Tibial nerve (tissue), 4 donors: Measurements from ENCODE around the gene CYP2B6. TPM values are rescaled to one million over a fixed set of nuclear protein-coding genes. Genes with fewer than 3 reads are reported as not detected.

ENCODE experiments used
- DNase-seq, 2 donors: peaks; one replicate each; pipeline ENCODE4 v3.0.0-alpha.2; 2019; ENCODE audit warnings: low spot score in 2 of 2
- H3K27ac ChIP-seq, 4 donors: fragments of 200-600 bp; sonication (generic) in 3 of 4; one replicate each; pipeline ENCODE4 v1.5.1; 2017 to 2019; ENCODE audit warnings: mild to moderate bottlenecking in 1 of 4
- H3K27me3 ChIP-seq, 2 donors: fragments of 200-600 bp; sonication (generic) in 1 of 2; one replicate each; pipeline versions ENCODE4 v1.5.1 to v1.6.0; 2017 to 2019
- H3K36me3 ChIP-seq, 3 donors: fragments of 200-600 bp; sonication (generic); one replicate each; pipeline ENCODE4 v1.5.1; 2018 to 2019
- H3K4me1 ChIP-seq, 4 donors: fragments of 200-600 bp; sonication (generic) in 3 of 4; one replicate each; pipeline ENCODE4 v1.5.1; 2017 to 2019
- H3K4me3 ChIP-seq, 4 donors: fragments of 200-600 bp; sonication (generic) in 3 of 4; one replicate each; pipeline ENCODE4 v1.5.1; 2017 to 2019; ENCODE audit warnings: mild to moderate bottlenecking in 1 of 4, moderate library complexity in 1 of 4
- H3K9me3 ChIP-seq, 4 donors: fragments of 200-600 bp; sonication (generic) in 3 of 4; one replicate each; pipeline ENCODE4 v1.5.1; 2017 to 2019
- CTCF ChIP-seq, 5 experiments: fragments of 200-600 bp in 3 of 5; fragments of 450-650 bp in 2 of 5; sonication (generic) in 3 of 5; IDR thresholded peaks; one replicate each; pipeline ENCODE4 v1.5.1; 2016 to 2019; ENCODE audit warnings: antibody characterized with exemption in 5 of 5, mild to moderate bottlenecking in 3 of 5, moderate library complexity in 2 of 5
- EP300 ChIP-seq, 2 donors: sonication (generic); formaldehyde crosslinking; IDR thresholded peaks; one replicate each; pipeline ENCODE4 v1.6.1; 2017; ENCODE audit warnings: antibody characterized with exemption in 2 of 2, mild to moderate bottlenecking in 1 of 2
- POLR2A ChIP-seq, 2 donors: fragments of 450-650 bp; IDR thresholded peaks; one replicate each; pipeline ENCODE4 v1.6.1; 2017; ENCODE audit warnings: antibody characterized with exemption in 2 of 2, mild to moderate bottlenecking in 2 of 2, moderate library complexity in 2 of 2
- WGBS, 2 donors: methylation state at CpG; one replicate each; pipeline ENCODE4 v1.1.5; 2018; 5-methylcytosine and 5-hydroxymethylcytosine counted together
- total RNA-seq, 4 donors: library from RNA; depleted of rRNA; stranded (reverse); fragments of >200 nt; gene quantifications; one replicate each; pipeline ENCODE4 v1.1.0, GENCODE V29; 2016

Gene CYP2B6
- total RNA-seq, 4 donors from 2014 or later, result not detected

GRCh38 chr19:40948580-40949299 lies 42.3 kb upstream of the CYP2B6 start:
- no peak for DNase-seq
- no peaks in the 10 kb centered on the region for H3K27me3 ChIP-seq
- no peaks in the 10 kb centered on the region for H3K4me1 ChIP-seq
- H3K9me3 ChIP-seq, result peaks cover 0 to 19% (median 0%) of the 10 kb centered on the region in 4 donors
- H3K4me3 ChIP-seq, result no peak overlapping the region
- WGBS, 2 donors, result 86 to 89% methylated on average over 18 of the region's 18 CpGs
- H3K36me3 ChIP-seq, result no peaks in the 10 kb centered on the region
- H3K27ac ChIP-seq, result no peak overlapping the region
- TF ChIP-seq POLR2A (IDR thresholded peaks at IDR 0.05) (no peak), EP300 (IDR thresholded peaks at IDR 0.05) (no peak), CTCF (IDR thresholded peaks at IDR 0.05) (no peak)

- no peaks in the 10 kb centered on the region for H3K4me1 ChIP-seq
- no peak for DNase-seq
- H3K36me3 ChIP-seq, result no peaks in the 10 kb centered on the region
- WGBS, 2 donors, result 84 to 92% methylated on average over 10 of the region's 10 CpGs
- no peak overlapping the region for H3K27ac ChIP-seq
- H3K27me3 ChIP-seq, result no peaks in the 10 kb centered on the region
- TF ChIP-seq POLR2A (IDR thresholded peaks at IDR 0.05), result no peak
- no peak for TF ChIP-seq CTCF (IDR thresholded peaks at IDR 0.05)
- TF ChIP-seq EP300 (IDR thresholded peaks at IDR 0.05), result no peak
- H3K4me3 ChIP-seq, result no peak overlapping the region
- peaks cover 0 to 44% (median 3%) of the 10 kb centered on the region in 4 donors for H3K9me3 ChIP-seq
Measured at GRCh38 chr19:40954573-40954972, 36.5 kb upstream of the CYP2B6 start.

- H3K27ac ChIP-seq, result no peak overlapping the region
- peaks cover 0 to 19% (median 1%) of the 10 kb centered on the region in 4 donors for H3K9me3 ChIP-seq
- no peaks in the 10 kb centered on the region for H3K36me3 ChIP-seq
- H3K4me3 ChIP-seq, result no peak overlapping the region
- TF ChIP-seq EP300 (IDR thresholded peaks at IDR 0.05), result no peak
- no peak for TF ChIP-seq POLR2A (IDR thresholded peaks at IDR 0.05)
- no peaks in the 10 kb centered on the region for H3K27me3 ChIP-seq
- no peaks in the 10 kb centered on the region for H3K4me1 ChIP-seq
- no peak for DNase-seq
- WGBS, 2 donors, result 88 to 97% methylated on average over 1 of the region's 1 CpG
Measured at GRCh38 chr19:40959338-40959737, 31.7 kb upstream of the CYP2B6 start.

GRCh38 chr19:40960062-40960685 lies 30.9 kb upstream of the CYP2B6 start:
- TF ChIP-seq CTCF (IDR thresholded peaks at IDR 0.05) (no peak), POLR2A (IDR thresholded peaks at IDR 0.05) (no peak), EP300 (IDR thresholded peaks at IDR 0.05) (no peak)
- Histone ChIP-seq H3K9me3 (peaks cover 0 to 11% (median 0%) of the 10 kb centered on the region in 4 donors), H3K27ac (no peak overlapping the region), H3K4me3 (no peak overlapping the region), H3K27me3 (no peaks in the 10 kb centered on the region), H3K4me1 (no peaks in the 10 kb centered on the region), H3K36me3 (no peaks in the 10 kb centered on the region)
- DNase-seq, result no peak
- 52 to 55% methylated on average over 1 of the region's 1 CpG for WGBS, 2 donors

- no peak for DNase-seq
- Histone ChIP-seq H3K27ac (no peak overlapping the region), H3K4me1 (no peaks in the 10 kb centered on the region), H3K36me3 (no peaks in the 10 kb centered on the region), H3K4me3 (no peak overlapping the region), H3K9me3 (peaks cover 0 to 5% (median 0%) of the 10 kb centered on the region in 4 donors), H3K27me3 (no peaks in the 10 kb centered on the region)
- no peak for TF ChIP-seq EP300 (IDR thresholded peaks at IDR 0.05)
- TF ChIP-seq CTCF (IDR thresholded peaks at IDR 0.05), result no peak
- TF ChIP-seq POLR2A (IDR thresholded peaks at IDR 0.05), result no peak
Measured at GRCh38 chr19:40960780-40961179, 30.3 kb upstream of the CYP2B6 start.
